Testis (tissue), 2 donors: ENCODE measurements around the gene SUN1.

ENCODE experiments used
- POLR2A ChIP-seq: fragments of 450-650 bp; IDR thresholded peaks from one replicate; pipeline ENCODE4 v1.6.1; 2017; ENCODE audit warnings: antibody characterized with exemption, mild to moderate bottlenecking, moderate library complexity
- TF ChIP-seq, protein P1 (sequence below), 3 experiments: fragments of 450-650 bp in 2 of 3; fragments of 200-600 bp in 1 of 3; sonication (generic) in 1 of 3; IDR thresholded peaks; one replicate each; pipeline ENCODE4 v1.5.1; 2016 to 2019; ENCODE audit warnings: antibody characterized with exemption in 3 of 3, mild to moderate bottlenecking in 2 of 3, moderate library complexity in 1 of 3

DNA sequence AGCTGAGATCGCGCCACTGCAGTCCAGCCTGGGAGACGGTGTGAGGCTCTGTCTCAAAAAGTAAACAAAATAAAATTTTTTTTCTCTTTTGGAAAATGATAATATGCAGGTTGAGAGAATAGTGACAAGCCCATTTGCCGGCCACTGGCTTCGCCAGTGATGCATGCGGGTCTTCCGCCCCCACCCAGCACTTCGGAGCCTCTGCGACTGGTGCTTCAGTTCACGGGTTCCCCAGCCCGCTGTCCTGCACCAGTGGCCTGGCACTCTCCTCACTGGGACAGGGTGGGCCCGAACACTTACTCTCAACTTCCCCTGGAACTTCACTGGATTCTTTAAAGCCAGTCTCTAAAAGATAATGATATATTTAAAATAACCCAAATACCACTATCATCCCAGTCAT lies 2.7 kb downstream of the SUN1 start:
- TF ChIP-seq POLR2A: no peak
- TF ChIP-seq, protein P1, sequence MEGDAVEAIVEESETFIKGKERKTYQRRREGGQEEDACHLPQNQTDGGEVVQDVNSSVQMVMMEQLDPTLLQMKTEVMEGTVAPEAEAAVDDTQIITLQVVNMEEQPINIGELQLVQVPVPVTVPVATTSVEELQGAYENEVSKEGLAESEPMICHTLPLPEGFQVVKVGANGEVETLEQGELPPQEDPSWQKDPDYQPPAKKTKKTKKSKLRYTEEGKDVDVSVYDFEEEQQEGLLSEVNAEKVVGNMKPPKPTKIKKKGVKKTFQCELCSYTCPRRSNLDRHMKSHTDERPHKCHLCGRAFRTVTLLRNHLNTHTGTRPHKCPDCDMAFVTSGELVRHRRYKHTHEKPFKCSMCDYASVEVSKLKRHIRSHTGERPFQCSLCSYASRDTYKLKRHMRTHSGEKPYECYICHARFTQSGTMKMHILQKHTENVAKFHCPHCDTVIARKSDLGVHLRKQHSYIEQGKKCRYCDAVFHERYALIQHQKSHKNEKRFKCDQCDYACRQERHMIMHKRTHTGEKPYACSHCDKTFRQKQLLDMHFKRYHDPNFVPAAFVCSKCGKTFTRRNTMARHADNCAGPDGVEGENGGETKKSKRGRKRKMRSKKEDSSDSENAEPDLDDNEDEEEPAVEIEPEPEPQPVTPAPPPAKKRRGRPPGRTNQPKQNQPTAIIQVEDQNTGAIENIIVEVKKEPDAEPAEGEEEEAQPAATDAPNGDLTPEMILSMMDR (IDR thresholded peaks at IDR 0.05): no peak
